PC-3 (cell line): ENCODE data around the gene PROSER3. TPM values are rescaled to one million over a fixed set of nuclear protein-coding genes. Genes with fewer than 3 reads are reported as not detected.

Source experiments
- ATAC-seq: fragments of 200-7000 bp; cut with Tn5 transposase; 2 replicates; pipeline ENCODE4 v1.9.1; 2020; ENCODE audit warnings: mild to moderate bottlenecking, moderate library complexity
- BruUV-seq: library from RNA; stranded (reverse); fragments of 400-500 nt; replicated peaks from 2 replicates; lab custom pipeline; 2021; lab: Mats Ljungman, UMichigan
- CTCF ChIA-PET: fragments of 300-600 bp; sonication (Branson Sonifier 250); formaldehyde crosslinking; loops from one replicate; lab custom pipeline; 2022; ENCODE audit warnings: antibody characterized with exemption; lab: Charles Lee
- POLR2A ChIA-PET: fragments of 300-600 bp; sonication (Branson Sonifier 250); formaldehyde crosslinking; loops from one replicate; lab custom pipeline; 2022; ENCODE audit warnings: antibody characterized with exemption; ENCODE audit not compliant: unreplicated experiment; lab: Charles Lee
- DNase-seq: peaks from one replicate; pipeline ENCODE4 v3.0.0-alpha.2; 2015
- H2AFZ ChIP-seq: fragments of 300-600 bp; sonication (generic); 2 replicates; pipeline ENCODE4 v1.6.0; 2016; ENCODE audit warnings: antibody characterized with exemption, low read length
- H3F3A ChIP-seq: fragments of 300-600 bp; sonication (generic); one replicate; pipeline ENCODE4 v1.6.0; 2017; ENCODE audit warnings: antibody characterized with exemption, low read length, control low read depth, mild to moderate bottlenecking; ENCODE audit not compliant: unreplicated experiment
- H3K27ac ChIP-seq: fragments of 300-600 bp; sonication (generic); 2 replicates; pipeline ENCODE4 v1.5.1; 2016; ENCODE audit warnings: mild to moderate bottlenecking, low read length
- H3K27me3 ChIP-seq: fragments of 300-600 bp; sonication (generic); 2 replicates; pipeline ENCODE4 v1.6.1; 2016; ENCODE audit warnings: low read length, mixed read lengths
- H3K36me3 ChIP-seq: fragments of 300-600 bp; sonication (generic); 2 replicates; pipeline ENCODE4 v1.6.1; 2016; ENCODE audit warnings: low read depth, mixed run types, low read length, mixed read lengths
- H3K4me1 ChIP-seq: fragments of 300-600 bp; sonication (generic); 2 replicates; pipeline ENCODE4 v1.5.1; 2016; ENCODE audit warnings: low read length; ENCODE audit not compliant: insufficient read depth
- H3K4me2 ChIP-seq: fragments of 300-600 bp; sonication (generic); 2 replicates; pipeline ENCODE4 v1.6.0; 2016; ENCODE audit warnings: low read length
- H3K4me3 ChIP-seq: fragments of 300-600 bp; sonication (generic); 2 replicates; pipeline ENCODE4 v1.5.1; 2016; ENCODE audit warnings: mild to moderate bottlenecking, low read length, mixed read lengths
- H3K79me2 ChIP-seq: fragments of 300-600 bp; sonication (generic); 2 replicates; pipeline ENCODE4 v1.6.1; 2017; ENCODE audit warnings: low read length, mixed read lengths
- H3K9ac ChIP-seq: fragments of 300-600 bp; sonication (generic); 2 replicates; pipeline ENCODE4 v1.6.0; 2016; ENCODE audit warnings: mild to moderate bottlenecking, low read length
- H3K9me2 ChIP-seq: fragments of 300-600 bp; sonication (generic); replicated peaks from 2 replicates; pipeline ENCODE4 v1.6.1; 2016; ENCODE audit warnings: mixed run types, low read length, mixed read lengths
- H3K9me3 ChIP-seq: fragments of 300-600 bp; sonication (generic); 2 replicates; pipeline ENCODE4 v1.6.1; 2016; ENCODE audit warnings: low read length, mixed read lengths
- H4K20me1 ChIP-seq: fragments of 300-600 bp; sonication (generic); 2 replicates; pipeline ENCODE4 v1.6.1; 2016; ENCODE audit warnings: low read length, mixed read lengths
- EZH2 ChIP-seq: fragments of 300-600 bp; sonication (generic); IDR thresholded peaks from one replicate; pipeline ENCODE4 v1.6.1; 2017; ENCODE audit warnings: antibody characterized with exemption, mild to moderate bottlenecking, low read length; ENCODE audit not compliant: unreplicated experiment
- EZH2phosphoT487 ChIP-seq: fragments of 300-600 bp; sonication (generic); IDR thresholded peaks from 2 replicates; pipeline ENCODE4 v1.6.1; 2018; ENCODE audit warnings: mild to moderate bottlenecking, antibody characterized with exemption, low read length, borderline replicate concordance
- intact Hi-C: fragments of 100-400 bp; cut with micrococcal nuclease; formaldehyde crosslinking; loops from 2 replicates; pipeline ENCODE4 v1.9.0; 2023
- total RNA-seq: library from RNA; depleted of rRNA; stranded (reverse); fragments of >200 nt; gene quantifications from 2 replicates; pipeline ENCODE4 v1.2.3, GENCODE V29; 2014
- TF ChIP-seq, protein P1 (sequence below): fragments of 300-600 bp; sonication (generic); conservative IDR thresholded peaks from 2 replicates; pipeline ENCODE4 v1.5.1; 2017; ENCODE audit warnings: antibody characterized with exemption, low read depth, mild to moderate bottlenecking, low read length

Gene PROSER3
- total RNA-seq, 1 experiment from 2014 or later = 5.5 TPM

DNA sequence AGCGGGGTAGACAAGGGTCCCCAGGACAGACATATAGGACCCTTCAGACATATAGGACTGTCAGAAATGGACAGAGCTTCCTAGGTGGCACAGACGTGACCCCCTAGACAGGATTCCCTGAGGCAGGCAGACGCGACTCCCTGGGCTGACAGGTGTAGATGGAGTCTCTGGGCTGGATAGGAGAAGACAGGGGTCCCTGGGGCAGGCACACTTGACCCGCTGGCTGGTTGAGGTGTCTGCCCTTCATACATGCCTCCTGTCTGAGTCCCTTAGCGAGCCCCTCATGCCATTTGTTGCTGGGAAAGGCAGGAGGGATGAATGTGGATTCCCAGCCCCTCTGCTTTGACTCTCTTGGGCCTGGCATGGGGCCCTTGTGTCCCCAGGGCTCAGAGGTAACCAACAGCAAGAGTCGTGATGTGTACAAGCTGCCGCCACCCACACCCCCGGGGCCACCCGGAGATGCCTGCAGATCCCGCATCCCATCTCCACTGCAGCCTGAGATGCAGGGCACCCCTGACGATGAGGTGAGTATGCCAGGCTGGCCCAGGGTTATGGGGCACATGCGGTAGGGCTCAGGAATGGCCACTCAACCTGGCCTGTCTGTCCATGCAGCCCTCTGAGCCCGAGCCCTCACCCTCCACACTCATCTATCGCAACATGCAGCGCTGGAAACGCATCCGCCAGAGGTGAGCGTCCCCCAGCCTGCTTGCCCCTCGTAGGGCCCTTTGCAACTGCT is 4.2 kb upstream of the PROSER3 start:
- Histone ChIP-seq H3K4me3 (no peak overlapping the region), H3K4me2 (no peak overlapping the region), H4K20me1 (no peaks in the 10 kb centered on the region), H3K4me1 (peaks cover 13% of the 10 kb centered on the region), H3K27ac (no peak overlapping the region), H3F3A (peaks cover 3% of the 10 kb centered on the region), H3K79me2 (peaks cover 13% of the 10 kb centered on the region), H3K36me3 (no peaks in the 10 kb centered on the region), H3K9me3 (no peaks in the 10 kb centered on the region), H3K9me2 (no peaks in the 10 kb centered on the region), H2AFZ (no peak overlapping the region), H3K9ac (no peak overlapping the region), H3K27me3 (no peaks in the 10 kb centered on the region)
- ATAC-seq (no peak), DNase-seq (no peak)
- intact Hi-C loops = no loop called here
- POLR2A ChIA-PET = no interaction called here
- TF ChIP-seq, protein P1, sequence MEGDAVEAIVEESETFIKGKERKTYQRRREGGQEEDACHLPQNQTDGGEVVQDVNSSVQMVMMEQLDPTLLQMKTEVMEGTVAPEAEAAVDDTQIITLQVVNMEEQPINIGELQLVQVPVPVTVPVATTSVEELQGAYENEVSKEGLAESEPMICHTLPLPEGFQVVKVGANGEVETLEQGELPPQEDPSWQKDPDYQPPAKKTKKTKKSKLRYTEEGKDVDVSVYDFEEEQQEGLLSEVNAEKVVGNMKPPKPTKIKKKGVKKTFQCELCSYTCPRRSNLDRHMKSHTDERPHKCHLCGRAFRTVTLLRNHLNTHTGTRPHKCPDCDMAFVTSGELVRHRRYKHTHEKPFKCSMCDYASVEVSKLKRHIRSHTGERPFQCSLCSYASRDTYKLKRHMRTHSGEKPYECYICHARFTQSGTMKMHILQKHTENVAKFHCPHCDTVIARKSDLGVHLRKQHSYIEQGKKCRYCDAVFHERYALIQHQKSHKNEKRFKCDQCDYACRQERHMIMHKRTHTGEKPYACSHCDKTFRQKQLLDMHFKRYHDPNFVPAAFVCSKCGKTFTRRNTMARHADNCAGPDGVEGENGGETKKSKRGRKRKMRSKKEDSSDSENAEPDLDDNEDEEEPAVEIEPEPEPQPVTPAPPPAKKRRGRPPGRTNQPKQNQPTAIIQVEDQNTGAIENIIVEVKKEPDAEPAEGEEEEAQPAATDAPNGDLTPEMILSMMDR = no peak
- no peak for TF ChIP-seq EZH2phosphoT487
- TF ChIP-seq EZH2 = no peak
- CTCF ChIA-PET = no interaction called here
- BruUV-seq = no TSS peak

DNA sequence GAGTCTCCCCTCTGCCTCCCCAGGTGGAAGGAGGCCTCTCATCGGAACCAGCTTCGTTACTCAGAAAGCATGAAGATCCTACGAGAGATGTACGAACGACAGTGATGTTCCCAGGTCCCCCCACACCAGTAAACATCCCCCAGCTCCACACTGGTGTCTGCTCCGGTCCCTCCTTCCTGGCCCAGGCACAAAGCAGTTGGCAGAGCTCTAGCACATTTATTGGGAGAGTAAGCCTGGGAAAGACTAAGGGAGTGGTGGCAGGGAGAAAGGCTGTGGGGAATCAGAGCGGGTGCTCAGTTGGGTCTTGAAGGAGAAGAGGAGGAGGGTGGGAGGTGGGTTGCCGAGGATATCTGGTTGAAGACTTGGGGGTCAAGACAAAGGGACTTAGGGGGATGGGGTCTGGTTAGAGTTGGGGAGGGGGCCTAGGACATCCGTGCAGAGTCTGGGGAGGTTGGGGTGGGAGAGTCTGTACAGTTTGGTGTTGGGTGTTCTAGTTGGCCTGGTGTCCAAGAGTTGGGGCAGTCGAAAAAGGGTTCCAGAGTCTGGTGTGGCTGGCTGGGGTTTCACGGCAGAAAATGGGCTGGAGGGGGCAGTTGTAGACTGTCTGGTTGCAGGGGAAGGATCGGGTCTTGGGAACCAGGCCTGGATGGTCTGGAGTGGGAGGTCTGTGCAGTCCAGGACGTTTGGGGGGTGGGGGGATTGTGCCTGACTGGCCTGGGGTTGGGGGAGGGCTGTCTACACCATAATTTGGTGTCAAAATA is 3.4 kb upstream of the PROSER3 start:
- H3K9ac ChIP-seq = no peak overlapping the region
- H3F3A ChIP-seq = peaks cover 3% of the 10 kb centered on the region
- no peaks in the 10 kb centered on the region for H3K27me3 ChIP-seq
- POLR2A ChIA-PET = no interaction called here
- CTCF ChIA-PET = no interaction called here
- TF ChIP-seq, protein P1 = no peak
- TF ChIP-seq EZH2 = no peak
- TF ChIP-seq EZH2phosphoT487 = no peak
- peaks cover 13% of the 10 kb centered on the region for H3K4me1 ChIP-seq
- no peak overlapping the region for H3K27ac ChIP-seq
- no peaks in the 10 kb centered on the region for H3K36me3 ChIP-seq
- no TSS peak for BruUV-seq
- H3K4me3 ChIP-seq = no peak overlapping the region
- H4K20me1 ChIP-seq = no peaks in the 10 kb centered on the region
- peaks cover 16% of the 10 kb centered on the region for H3K79me2 ChIP-seq
- no peak overlapping the region for H2AFZ ChIP-seq
- DNase-seq = no peak
- no peaks in the 10 kb centered on the region for H3K9me2 ChIP-seq
- intact Hi-C loops = no loop called here
- no peak overlapping the region for H3K4me2 ChIP-seq
- H3K9me3 ChIP-seq = no peaks in the 10 kb centered on the region
- no peak for ATAC-seq

DNA sequence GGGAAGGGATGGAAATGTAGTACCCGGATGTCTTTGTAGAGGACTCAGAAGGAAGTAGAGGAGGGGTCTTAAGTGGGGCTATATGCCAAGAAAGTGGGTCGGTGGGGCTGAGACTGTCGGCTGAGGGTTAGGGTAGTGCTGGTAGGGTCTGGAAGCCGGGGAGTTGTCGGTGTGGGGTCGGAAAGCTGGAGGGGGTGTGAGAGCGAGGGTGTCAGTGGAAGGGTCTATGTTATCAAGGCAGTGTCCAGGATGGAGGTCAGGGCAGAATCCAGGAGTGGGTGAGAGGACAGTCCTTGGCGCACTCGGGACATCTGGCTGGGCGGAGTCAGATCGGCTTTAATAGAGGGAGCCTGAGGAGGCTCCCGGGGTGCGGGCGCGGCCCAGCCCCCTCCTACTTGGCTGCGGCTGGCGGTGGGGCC is 2.8 kb upstream of the PROSER3 start:
- Histone ChIP-seq H3K36me3 (no peaks in the 10 kb centered on the region), H3K9ac (no peak overlapping the region)
- CTCF ChIA-PET = no interaction called here

More for the DNA sequence above, 2.8 kb upstream of the PROSER3 start:
- Histone ChIP-seq H2AFZ (no peak overlapping the region), H3K27ac (no peak overlapping the region), H4K20me1 (no peaks in the 10 kb centered on the region), H3K79me2 (peaks cover 15% of the 10 kb centered on the region), H3K4me2 (no peak overlapping the region), H3F3A (peaks cover 3% of the 10 kb centered on the region), H3K4me3 (no peak overlapping the region), H3K9me2 (no peaks in the 10 kb centered on the region), H3K4me1 (peaks cover 7% of the 10 kb centered on the region), H3K9me3 (no peaks in the 10 kb centered on the region), H3K27me3 (no peaks in the 10 kb centered on the region)
- no peak for ATAC-seq
- intact Hi-C loops = no loop called here
- no peak for TF ChIP-seq EZH2
- TF ChIP-seq, protein P1 = no peak
- no peak for TF ChIP-seq EZH2phosphoT487
- POLR2A ChIA-PET = no interaction called here
- BruUV-seq = no TSS peak
- DNase-seq = no peak
